HuH-7 (cell line): ENCODE results near the gene RASSF8.
A peak's percentile ranks its signal among the peaks of the same experiment; 100 is the strongest.

Source experiments
- DNase-seq: peaks from one replicate; pipeline ENCODE4 v3.0.0; 2011; ENCODE audit warnings: low spot score

The RASSF8 gene, protein sequence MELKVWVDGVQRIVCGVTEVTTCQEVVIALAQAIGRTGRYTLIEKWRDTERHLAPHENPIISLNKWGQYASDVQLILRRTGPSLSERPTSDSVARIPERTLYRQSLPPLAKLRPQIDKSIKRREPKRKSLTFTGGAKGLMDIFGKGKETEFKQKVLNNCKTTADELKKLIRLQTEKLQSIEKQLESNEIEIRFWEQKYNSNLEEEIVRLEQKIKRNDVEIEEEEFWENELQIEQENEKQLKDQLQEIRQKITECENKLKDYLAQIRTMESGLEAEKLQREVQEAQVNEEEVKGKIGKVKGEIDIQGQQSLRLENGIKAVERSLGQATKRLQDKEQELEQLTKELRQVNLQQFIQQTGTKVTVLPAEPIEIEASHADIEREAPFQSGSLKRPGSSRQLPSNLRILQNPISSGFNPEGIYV

DNA sequence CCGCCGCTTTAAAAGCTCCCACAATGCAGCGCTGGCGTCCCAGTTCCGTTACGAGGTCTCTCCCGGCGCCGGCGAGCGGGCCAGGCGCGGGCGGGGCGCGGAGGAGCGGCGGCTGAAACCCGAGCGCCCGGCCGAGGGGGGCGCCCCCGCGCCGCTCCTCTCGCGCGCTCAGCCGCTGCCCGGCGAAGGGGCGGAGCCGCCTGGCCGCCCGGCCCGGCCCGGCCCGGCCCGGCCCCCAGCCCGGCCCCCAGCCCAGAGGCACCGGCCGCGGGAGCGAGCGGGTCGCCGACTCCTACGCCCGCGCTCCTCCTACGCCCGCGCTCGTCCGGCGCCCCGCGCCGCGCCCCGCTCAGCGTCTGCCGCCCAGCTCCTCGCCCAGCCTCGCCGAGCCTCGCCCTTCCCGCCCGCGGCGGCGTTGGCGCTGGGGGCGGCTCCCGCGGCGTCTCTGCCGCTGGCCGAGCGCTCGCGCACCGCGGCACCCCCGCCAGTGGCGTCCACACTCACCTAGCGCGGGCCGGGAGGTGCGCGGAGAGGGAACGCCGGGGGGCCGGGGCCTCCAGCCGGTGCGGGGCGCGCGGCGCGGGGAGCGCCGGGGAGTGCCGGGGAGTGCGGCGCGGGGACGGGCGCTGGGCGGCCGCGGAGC, at the start of gene RASSF8:
Gene RASSF8, plus strand, starts transcription at position 255 of the 643 bp plus-strand sequence. CDS start 96,662 bp downstream, outside the sequence.
- DNase-seq: peak; percentile 75

DNA sequence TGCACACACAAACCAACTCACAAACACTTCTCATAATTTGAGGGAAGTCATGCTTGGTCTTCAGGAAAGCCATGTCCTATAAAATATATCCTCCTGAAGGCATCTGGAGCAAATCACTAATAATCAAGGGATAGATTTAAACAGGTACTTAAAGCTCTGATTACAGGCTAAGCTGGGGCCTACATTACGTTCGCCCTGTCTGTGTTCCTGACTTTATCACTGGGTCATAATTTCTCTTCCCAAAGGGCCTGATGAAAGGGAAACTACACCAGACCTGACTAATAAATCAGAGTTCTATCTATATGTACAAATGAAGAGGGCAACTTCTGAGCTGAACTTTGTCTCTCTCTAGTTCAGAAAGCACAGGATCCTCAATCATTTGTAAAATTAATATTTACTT, 43.9 kb upstream of the RASSF8 start:
- no peak for DNase-seq

DNA sequence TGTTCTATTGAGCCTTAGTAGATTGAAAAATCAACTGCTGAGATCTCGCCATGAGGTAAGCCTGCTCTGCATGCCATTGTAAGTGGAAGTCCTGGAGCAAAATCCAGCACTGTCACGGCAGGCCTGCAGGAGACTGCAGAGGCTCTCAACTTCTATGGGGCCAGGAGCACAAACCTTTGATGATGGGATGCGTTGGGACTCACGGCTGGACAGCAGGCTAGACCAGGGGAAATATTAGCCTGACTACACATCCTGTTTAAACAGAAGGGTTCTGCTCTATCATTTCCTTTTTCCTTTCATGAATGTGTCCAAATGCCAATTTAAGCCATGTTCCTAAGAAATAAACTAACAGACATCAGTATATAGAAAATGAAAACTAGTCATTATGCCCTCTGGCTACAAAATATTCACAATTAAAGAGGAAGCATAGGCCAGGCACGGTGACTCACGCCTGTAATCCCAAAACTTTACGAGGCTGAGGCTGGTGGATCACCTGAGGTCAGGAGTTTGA, 33.9 kb upstream of the RASSF8 start:
- no peak for DNase-seq

DNA sequence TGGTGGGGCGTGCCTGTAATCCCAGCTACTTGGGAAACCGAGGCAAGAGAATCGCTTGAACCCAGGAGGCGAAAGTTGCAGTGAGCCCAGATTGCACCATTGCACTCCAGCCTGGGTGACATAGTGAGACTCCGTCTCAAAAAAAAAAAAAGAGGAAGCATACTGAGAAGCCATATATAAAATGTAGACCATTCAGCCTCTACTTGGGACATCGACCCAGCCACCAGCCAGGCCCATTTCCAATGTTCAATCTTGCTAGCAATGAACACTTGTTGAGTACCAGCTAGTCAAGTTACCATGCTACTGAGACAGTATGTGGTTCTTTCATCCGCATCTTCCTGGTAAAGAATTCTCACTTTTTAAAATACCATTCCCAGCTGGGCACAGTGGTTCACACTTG, 33.4 kb upstream of the RASSF8 start:
- DNase-seq: no peak

DNA sequence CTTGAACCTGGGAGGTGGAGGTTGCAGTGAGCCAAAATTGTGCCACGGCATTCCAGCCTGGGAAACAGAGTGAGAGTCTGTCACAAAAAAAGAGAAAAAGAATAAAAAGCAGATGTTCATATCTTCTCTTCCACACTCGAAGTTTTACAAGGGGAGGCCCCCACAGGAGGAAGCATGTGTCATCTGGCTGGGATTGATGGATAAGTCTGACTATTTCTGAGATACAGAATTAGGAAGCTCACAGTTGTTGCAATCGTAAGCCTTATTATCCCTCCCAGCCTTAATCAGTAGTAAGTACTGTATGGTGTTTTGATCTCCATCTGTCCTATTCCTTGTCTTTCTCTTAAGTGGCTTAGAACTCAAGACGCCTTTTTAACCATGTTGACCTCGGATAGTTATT, 31.9 kb upstream of the RASSF8 start:
- DNase-seq: no peak

DNA sequence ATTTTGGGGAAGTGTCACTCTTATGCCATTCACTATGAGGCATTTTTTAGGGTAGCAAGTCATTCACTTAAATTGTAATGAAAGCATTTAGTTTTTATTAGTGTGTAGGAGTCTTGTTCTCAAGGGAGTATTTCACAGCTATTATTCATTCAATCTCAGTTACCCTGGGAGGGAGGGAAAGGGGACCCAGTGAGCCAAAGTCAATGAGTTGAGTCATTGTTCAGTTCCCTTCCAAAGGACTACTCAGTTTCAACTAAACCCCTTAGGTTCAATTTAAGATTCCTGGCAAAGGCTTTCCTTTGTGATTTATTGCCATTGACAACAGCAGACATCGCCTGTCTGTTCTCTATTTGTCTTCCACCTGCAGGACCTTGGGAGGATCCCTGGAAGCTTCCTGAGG, 29.3 kb upstream of the RASSF8 start:
- DNase-seq: no peak

DNA sequence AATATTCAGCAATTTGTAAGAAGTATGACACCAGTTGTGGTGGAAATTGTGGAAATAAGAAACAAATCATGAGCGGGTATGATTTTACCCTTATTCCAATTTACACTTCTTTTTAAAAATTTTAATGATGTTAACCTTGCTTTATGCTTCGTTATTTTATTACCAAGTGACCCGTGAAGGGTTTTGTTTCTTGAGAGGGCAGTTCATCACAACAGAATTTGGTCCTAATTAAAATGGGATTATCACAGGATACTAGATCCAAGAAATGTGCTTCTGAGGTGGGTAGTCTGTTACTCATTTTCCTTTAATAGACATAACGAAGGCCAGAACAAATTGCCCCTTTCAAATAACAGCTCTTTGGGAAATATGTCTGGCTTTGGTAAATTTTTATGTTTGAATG, 25.5 kb upstream of the RASSF8 start:
- DNase-seq: no peak

DNA sequence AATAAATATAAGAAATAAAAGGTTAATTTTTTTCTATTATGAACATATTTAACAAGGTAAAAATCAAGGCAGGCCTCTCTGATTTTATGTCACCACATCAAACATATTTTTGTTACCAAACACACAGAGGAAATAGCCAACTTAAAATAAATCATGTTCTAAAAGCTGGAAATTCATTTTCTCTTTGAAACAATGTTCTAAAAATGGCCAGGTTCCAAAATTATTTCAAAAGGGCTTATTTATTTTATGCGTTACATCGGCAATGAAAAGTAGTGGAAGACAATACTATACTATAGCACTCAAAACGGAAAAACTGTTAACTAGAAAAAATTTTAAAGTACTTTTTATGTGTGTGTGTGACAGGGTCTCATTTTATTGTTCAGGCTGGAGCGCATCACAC, 24.0 kb upstream of the RASSF8 start:
- no peak for DNase-seq

DNA sequence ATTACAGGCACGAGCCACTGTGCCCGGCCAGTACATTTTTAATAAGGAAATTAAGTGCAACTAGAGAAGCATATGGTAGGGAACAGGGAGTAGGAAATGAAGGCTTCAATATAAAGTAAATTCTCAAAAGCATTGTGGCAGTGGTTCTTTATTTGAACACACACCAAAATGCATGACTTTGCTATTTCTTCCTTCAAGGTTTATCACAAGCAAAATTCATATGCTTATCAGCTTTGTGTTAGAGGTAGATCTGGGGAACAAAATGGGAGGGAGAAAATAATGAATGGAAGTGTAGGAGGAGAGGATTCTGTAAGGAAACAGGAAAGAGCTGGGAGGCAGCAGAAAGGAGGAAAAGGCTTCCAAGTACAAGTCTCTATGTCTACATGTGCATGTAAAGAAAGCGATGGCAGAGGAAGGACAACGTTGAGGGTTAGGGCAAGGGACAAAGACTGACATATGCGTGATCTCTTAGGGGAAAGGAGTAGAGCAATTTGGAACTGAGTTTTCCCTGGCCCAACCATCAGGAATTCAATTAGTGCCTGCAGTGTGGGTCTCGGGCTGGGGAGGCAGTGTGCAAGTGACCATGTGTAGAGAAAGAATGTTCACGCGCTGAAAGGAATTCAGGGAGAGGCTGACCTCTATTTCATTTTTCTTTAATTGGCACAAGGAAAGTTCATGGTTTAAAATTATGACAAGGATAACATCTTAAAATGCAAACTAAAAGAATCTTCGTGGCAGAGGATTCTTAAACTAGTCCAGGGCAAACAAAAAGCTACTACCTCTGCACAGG, 22.9 kb upstream of the RASSF8 start:
- DNase-seq: no peak

DNA sequence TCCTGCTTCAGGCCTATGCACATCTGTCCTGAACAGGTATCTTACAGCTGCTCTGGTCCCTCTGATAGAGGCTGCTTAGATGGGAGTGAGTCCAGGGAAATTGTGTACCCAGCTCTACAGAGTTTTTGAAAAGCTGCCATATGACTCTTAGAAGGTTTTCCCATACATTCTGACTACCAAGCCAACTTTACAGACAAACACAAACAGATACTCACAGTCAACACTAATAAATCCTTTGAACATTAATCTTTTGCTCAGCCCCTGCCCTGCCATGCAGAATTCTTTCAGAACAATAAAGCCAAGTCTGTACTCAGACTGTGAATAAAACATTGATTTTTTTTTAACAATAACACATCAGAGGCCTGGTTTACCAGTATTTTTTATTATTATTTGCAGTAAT, 21.4 kb upstream of the RASSF8 start:
- no peak for DNase-seq

DNA sequence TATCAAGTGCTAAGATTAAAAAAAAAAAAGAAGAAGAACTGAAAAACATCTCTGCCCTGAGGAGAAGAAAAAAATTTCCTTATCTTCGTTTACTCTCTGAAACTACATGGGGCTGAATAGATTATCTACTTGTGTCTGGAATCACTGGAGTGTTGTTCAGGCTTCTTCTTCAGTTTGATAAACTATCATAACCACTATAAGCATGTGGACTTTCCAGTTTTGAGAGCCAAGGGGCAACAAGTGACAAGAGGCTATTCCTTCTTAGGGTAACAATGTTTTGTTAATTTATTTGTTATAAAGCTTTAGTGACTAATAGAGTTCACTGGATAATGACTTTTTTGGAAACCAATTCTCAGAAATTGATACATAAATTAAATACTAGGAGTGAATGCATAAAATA, 19.9 kb upstream of the RASSF8 start:
- no peak for DNase-seq

DNA sequence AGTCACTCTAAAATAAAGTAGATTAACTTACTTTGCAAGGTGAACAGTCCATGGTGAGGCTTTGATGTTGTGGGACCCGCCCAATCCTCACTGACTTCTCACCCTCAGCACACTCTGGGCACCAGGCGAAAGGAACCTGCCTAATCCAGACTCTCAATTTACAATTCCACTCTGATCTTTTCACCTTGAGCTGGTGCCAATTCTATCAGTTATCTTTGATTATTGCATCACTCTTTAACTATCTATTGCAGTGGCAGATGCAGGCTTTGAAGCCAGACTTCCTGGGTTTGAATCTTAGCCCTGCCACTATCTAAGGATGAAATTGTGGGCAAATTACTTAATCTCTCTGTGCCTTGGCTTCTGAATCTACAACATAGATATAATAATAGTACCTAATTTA, 18.9 kb upstream of the RASSF8 start:
- DNase-seq: no peak

DNA sequence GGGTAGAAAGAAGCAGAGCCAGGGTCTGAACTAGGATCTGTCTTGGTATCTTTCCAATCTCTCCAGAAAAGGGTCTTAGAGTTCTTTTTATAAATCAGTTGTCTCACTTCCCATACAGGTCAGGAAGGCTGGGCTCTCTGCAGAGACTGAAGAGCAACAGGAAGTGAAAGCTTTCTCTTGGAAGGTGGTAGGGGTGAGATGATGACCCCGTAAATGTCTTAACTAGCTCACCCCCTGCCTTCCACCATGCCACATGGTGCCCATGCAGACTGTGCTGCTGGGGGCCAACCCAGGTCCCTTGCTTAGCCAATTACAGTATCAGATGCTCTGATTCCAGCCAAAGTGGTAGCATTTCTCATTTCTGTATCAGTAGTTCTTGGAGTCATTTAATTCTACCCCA, 17.6 kb upstream of the RASSF8 start:
- DNase-seq: no peak

DNA sequence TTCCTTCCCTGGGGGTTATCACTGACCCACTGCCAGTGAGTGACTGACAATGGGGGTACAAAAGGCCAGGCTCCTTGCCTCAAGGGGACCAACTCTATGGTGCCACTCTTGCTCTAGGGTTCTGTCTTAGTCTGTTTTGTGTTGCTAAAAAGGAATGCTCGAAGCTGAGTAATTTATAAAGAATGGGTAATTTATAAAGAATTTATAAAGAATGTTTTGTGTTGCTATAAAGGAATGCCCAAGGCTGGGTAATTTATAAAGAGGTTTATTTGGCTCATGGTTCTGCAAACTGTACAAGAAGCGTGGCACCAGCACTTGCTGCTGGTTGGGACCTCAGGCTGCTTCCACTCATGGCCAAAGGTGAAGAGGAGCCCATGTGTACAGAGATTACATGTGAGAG, 15.8 kb upstream of the RASSF8 start:
- DNase-seq: no peak

DNA sequence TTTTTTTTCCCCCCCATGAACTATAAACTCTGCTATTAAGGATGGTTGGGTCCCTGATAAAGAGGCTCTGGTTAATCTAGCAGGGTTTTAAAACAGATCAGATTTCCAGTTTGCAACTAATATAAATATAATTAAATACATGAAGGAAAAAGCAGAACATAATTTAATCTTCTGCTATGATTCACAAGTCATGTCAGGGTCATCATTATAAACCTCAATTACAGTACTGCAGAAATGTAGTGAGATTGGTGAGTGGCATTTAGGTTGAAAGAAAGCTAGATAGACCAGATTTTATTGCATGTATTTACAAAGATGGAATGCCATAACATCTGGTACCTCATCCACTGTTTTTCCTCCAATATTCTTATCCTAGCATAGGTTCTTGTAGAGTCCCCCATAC, 14.5 kb upstream of the RASSF8 start:
- DNase-seq: no peak

DNA sequence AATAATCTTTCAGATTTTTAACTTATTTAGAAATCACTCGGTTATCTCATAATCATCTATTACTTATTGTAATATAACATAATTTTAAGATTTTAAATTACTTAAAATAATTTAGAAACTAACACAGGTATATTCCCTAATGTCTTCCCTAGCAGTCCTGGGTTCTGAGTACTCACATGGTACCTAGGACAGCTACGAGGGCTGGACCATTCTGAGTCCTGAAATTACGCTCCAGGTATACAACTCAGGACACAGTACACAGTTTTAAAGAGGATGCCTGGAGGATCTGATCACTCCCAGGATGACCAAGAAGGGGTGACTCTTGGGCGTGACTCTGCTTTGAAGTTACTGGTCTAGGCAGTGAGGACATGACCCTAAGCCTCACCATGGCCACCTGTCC, 9.1 kb upstream of the RASSF8 start:
- DNase-seq: no peak

DNA sequence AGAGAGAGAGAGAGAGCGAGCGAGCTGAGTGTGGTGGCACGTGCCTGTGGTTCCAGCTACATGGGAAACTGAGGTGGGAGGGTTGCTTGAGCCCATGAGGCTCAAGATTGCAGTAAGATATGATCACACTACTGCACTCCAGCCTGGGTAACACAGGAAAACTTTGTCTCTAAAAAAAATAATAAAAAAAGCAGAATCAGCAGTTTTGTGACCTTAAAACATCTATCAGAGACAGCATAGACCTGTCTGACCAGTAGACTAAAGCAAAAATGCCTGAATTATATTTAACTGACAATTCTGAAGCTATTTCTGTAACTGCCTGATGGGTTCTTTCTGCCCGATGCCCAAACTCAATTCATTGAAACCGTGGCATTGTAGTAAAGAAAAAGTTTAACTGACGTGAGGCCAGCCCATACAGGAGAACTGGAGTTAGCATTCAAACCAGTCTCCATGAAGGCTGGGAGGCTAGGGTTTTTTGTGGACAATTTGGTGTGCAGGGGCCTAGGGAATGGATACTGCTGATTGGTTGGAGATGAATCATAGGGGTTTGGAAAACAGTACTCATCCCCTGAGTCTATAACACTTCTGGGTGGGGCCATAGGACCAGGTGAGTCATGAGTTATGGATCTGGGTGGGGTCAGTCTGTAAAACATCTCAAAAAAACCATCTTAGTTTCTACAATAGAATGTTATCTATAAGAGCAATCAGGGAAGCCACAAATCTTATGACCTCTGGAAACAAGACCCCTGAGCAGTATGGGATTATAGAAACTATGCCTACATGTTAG, 8.0 kb upstream of the RASSF8 start:
- no peak for DNase-seq

DNA sequence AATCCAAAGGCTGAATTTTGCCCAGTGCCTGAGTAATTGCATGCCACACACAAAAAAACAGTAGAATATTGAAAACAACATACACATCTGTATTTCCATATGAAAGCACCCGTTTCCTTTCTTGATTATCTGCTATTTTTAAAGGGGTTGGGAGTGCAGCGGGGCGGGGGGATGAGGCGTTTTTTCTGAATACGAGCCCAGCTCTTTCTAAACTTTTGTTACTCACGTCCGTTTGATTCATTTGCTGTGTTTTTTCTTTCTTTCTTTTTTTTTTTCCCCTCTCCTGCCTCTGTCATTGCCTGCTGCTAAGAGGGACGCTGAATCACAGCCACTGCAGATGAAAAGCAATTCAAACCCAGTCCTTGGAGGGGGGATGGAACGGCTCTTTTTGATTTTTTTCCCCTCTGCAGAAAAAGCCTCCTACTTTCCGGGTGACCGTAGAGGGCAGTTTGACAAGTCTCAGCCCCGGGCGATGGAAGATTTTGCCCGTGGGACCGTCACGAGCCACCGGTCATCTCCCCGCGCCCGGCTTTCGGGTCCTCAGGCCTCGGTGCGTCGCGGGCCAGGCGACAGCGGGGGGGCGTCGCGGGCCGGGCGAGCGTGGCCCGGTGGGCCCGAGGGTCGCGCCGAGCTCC, 572 bp upstream of the RASSF8 start:
- peak; percentile 57 for DNase-seq

DNA sequence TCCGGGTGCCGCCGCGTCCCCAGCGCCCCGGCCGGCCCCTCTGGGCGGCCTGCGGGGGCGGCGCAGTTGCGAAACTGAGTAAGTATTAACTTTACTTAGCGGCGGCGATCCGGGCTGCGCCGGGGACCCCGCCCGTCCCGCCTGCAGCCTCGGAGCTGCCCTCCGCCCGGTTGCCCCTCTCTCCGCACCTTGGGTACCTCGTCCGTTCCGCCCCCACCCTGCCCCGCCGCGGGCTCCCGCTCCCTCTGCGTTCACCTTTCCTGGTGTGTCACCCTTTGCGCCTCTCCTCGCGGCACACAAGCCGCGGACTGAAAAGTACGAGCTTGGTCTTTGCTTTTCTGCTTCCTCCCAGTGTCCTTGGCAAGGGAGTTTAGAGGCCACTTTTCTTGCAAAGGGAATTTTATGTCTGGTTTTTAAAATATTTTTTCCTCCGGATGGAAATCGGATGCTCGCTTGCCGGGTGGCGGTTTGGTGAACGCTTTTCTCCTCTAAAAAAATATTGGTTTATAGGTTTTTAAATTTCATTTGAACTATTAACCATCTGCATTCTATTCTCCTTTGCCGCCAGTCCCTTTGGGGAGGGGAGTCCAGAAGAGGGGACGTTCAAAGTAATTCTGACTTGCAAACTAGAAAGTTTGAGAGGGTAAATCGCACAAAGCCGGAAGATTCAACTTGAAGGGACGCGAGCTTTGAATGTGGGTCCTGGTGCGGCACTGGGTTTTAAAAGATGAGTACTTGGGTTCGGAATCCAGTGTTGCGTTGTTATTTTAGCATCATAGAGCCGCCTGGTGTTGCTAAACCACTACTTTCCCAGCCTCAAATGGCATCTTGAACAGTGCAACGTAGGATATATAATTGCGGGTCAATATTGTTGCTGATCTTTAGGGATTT, 834 bp downstream of the RASSF8 start:
- DNase-seq: peak; percentile 42

DNA sequence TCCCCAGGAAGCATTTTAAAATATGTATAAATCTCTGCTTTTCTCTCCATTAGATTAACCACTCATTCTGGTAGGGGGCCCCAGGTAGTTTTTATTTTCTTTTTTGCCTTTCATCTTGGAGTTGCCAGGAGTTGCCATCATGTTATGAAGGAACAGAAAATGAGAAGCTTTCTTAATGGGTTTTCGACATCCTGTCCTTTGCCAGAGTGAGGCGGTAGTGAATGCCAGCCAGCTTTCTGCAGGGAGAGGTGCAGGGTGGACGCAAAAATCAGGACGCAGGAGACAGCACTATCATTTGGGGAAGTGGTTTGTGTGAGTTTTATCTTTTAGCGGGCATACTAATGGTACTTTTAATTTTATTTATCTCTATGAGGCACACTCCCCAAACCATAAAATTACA, 1.7 kb downstream of the RASSF8 start:
- DNase-seq: peak; percentile 34
